ENCODE results near the gene MT1M. TPM values are rescaled to one million over a fixed set of nuclear protein-coding genes. Genes with fewer than 3 reads are reported as not detected.
A peak's percentile ranks its signal among the peaks of the same experiment; 100 is the strongest.

MT1M gene
- total RNA-seq, 1 experiment from 2014 or later, result 1.8 TPM

DNA sequence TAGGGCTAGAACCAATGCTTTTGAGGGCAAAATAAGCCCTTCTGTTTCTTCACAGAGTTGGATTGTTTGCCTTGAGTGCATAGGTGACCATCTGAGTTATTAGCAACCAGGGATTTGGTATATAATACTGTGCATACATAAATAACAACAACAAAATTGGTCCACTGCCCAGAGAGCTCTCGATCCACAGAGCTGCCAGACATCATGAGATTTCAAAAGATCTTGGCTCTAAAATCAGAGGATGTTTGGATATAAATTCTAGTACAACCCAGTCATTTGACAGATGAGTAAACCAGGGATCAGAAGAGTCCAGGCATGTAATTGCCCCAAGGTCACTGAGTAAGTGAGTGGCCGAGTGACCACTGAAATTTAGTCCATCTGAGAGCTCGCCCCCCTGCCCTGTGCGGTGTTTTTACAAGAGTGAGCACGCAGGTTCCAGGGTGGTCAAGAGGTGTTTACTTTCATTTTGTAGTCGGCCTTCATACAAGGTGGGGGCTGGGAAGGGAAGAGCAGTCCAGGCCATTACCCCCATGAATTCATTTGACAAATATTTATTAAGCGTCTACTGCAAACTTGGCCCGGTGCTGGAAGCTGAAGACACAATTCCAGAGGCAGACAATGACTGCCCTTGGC lies 25.9 kb upstream of the MT1M start:
- ATAC-seq, result peak; percentile 3
- ChIA-PET CTCF (no interaction called here), POLR2A (interaction anchor here (0.6 to 1.5 kb wide), 3 partner anchors 11 to 122 kb away, joined by 3 to 4 read pairs (median 3); partner anchors contain the start of gene MT1E)
- no TSS peak for BruUV-seq (replicated peaks)
- TF ChIP-seq TCF7L2 (IDR thresholded peaks at IDR 0.05; ENCODE audit: low read depth, low read length) (peak; percentile 70; the same call in 1 of the 2 replicates), SIN3A (IDR thresholded peaks at IDR 0.05; ENCODE audit: borderline replicate concordance, insufficient read depth, low read depth, low read length) (no peak)
- no peaks in the 10 kb centered on the region for H3K9me3 ChIP-seq (ENCODE audit: control insufficient read depth, insufficient read depth, low read depth, low read length)
- no peak for DNase-seq (ENCODE audit: low read depth, low spot score)
- intact Hi-C loops (cut with micrococcal nuclease; ENCODE audit: unreplicated experiment), result loop anchor here (5.0 kb wide), 1 partner anchor 96 kb away; no protein-coding TSS in a partner anchor
- H3K4me1 ChIP-seq (ENCODE audit: control insufficient read depth, insufficient read depth, low read length), result peaks cover 49% of the 10 kb centered on the region
- H3K27me3 ChIP-seq (ENCODE audit: control insufficient read depth, insufficient read depth, low read length), result no peaks in the 10 kb centered on the region
- H3K36me3 ChIP-seq (ENCODE audit: control insufficient read depth, insufficient read depth, low read length), result peaks cover 3% of the 10 kb centered on the region; the same call in 1 of the 2 replicates
- H3K27ac ChIP-seq (ENCODE audit: low read length), result peak overlapping the region; percentile 95
- in situ Hi-C loops (cut with HindIII; ENCODE audit: low pct_unique_long_range_greater_than_20kb, low sequenced_read_pairs), result no loop called here
- peak overlapping the region in 1 of 2 experiments; percentile 26; a peak in 2 of 4 replicates for H3K4me3 ChIP-seq (ENCODE audit: low read depth in 2 of 2, low read length in 2 of 2)

DNA sequence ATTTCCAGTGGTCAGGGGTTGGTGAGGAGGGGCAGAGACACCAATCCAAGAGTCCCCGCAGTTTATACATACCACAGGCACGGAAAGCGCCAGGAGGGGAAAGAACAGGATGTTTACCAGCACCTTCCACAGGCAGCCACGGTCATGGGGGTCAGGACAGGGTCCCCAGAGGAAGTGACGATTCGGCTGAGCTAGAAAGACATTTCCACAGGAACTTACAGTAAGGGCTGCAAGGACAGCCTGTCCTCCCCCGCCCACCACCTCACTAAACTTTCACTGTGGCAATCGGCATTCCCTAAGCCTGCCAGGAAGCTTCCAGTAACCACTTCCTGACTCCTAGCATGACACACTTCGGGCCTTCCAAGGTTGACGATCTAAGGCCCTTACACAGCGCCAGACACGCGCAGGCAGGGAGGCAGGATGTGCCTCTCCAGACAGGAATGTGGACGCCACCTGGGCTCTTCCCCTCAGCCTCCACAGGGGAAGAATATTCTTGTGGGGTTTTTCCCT lies 25.3 kb upstream of the MT1M start:
- H3K9me3 ChIP-seq (ENCODE audit: control insufficient read depth, insufficient read depth, low read depth, low read length), result no peaks in the 10 kb centered on the region
- BruUV-seq (replicated peaks), result no TSS peak
- peaks cover 54% of the 10 kb centered on the region for H3K4me1 ChIP-seq (ENCODE audit: control insufficient read depth, insufficient read depth, low read length)
- H3K27me3 ChIP-seq (ENCODE audit: control insufficient read depth, insufficient read depth, low read length), result no peaks in the 10 kb centered on the region
- in situ Hi-C loops (cut with HindIII; ENCODE audit: low pct_unique_long_range_greater_than_20kb, low sequenced_read_pairs) (no loop called here), intact Hi-C loops (cut with micrococcal nuclease; ENCODE audit: unreplicated experiment) (loop anchor here (5.0 kb wide), 1 partner anchor 95 kb away; no protein-coding TSS in a partner anchor)
- H3K27ac ChIP-seq (ENCODE audit: low read length), result peak overlapping the region; percentile 95
- no peak for TF ChIP-seq TCF7L2 (IDR thresholded peaks at IDR 0.05; ENCODE audit: low read depth, low read length)
- TF ChIP-seq, protein P1, sequence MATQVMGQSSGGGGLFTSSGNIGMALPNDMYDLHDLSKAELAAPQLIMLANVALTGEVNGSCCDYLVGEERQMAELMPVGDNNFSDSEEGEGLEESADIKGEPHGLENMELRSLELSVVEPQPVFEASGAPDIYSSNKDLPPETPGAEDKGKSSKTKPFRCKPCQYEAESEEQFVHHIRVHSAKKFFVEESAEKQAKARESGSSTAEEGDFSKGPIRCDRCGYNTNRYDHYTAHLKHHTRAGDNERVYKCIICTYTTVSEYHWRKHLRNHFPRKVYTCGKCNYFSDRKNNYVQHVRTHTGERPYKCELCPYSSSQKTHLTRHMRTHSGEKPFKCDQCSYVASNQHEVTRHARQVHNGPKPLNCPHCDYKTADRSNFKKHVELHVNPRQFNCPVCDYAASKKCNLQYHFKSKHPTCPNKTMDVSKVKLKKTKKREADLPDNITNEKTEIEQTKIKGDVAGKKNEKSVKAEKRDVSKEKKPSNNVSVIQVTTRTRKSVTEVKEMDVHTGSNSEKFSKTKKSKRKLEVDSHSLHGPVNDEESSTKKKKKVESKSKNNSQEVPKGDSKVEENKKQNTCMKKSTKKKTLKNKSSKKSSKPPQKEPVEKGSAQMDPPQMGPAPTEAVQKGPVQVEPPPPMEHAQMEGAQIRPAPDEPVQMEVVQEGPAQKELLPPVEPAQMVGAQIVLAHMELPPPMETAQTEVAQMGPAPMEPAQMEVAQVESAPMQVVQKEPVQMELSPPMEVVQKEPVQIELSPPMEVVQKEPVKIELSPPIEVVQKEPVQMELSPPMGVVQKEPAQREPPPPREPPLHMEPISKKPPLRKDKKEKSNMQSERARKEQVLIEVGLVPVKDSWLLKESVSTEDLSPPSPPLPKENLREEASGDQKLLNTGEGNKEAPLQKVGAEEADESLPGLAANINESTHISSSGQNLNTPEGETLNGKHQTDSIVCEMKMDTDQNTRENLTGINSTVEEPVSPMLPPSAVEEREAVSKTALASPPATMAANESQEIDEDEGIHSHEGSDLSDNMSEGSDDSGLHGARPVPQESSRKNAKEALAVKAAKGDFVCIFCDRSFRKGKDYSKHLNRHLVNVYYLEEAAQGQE (IDR thresholded peaks at IDR 0.05; ENCODE audit: insufficient read depth in 1 of 2, low read depth in 2 of 2, low read length in 1 of 2), result no peak
- no peak; the same call in none of the 2 replicates for TF ChIP-seq POLR2AphosphoS5 (IDR thresholded peaks at IDR 0.05; ENCODE audit: low read depth, low read length)
- TF ChIP-seq, protein P2, sequence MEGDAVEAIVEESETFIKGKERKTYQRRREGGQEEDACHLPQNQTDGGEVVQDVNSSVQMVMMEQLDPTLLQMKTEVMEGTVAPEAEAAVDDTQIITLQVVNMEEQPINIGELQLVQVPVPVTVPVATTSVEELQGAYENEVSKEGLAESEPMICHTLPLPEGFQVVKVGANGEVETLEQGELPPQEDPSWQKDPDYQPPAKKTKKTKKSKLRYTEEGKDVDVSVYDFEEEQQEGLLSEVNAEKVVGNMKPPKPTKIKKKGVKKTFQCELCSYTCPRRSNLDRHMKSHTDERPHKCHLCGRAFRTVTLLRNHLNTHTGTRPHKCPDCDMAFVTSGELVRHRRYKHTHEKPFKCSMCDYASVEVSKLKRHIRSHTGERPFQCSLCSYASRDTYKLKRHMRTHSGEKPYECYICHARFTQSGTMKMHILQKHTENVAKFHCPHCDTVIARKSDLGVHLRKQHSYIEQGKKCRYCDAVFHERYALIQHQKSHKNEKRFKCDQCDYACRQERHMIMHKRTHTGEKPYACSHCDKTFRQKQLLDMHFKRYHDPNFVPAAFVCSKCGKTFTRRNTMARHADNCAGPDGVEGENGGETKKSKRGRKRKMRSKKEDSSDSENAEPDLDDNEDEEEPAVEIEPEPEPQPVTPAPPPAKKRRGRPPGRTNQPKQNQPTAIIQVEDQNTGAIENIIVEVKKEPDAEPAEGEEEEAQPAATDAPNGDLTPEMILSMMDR (IDR thresholded peaks at IDR 0.05), result no peak
- no peak for TF ChIP-seq SIN3A (IDR thresholded peaks at IDR 0.05; ENCODE audit: borderline replicate concordance, insufficient read depth, low read depth, low read length)
- DNase-seq (ENCODE audit: low read depth, low spot score), result no peak
- H3K4me3 ChIP-seq (ENCODE audit: low read depth in 2 of 2, low read length in 2 of 2), result peak overlapping the region in 1 of 2 experiments; percentile 26; a peak in 2 of 4 replicates
- peaks cover 3% of the 10 kb centered on the region; the same call in 1 of the 2 replicates for H3K36me3 ChIP-seq (ENCODE audit: control insufficient read depth, insufficient read depth, low read length)
- ATAC-seq, result peak; percentile 33
- POLR2A ChIA-PET, result interaction anchor here (0.6 to 0.7 kb wide), 2 partner anchors 18 to 121 kb away, joined by 3 to 4 read pairs; partner anchors contain the start of gene MT1E
- CTCF ChIA-PET, result no interaction called here

Data from Panc1 (cell line).